ENCODE measurements around the gene RHBDF2.

- TF ChIP-seq CTCF (conservative IDR thresholded peaks at IDR 0.05 in 1 of 2, IDR thresholded peaks at IDR 0.05 in 1 of 2; ENCODE audit: extremely low read depth in 1 of 2, insufficient read depth in 1 of 2, low read depth in 1 of 2, low read length in 2 of 2) (peak; percentile 52 to 59), EZH2 (IDR thresholded peaks at IDR 0.05; ENCODE audit: borderline replicate concordance, low read length) (no peak)
These were observed 68.4 kb downstream of the RHBDF2 start for GRCh38 chr17:76432712-76433336.

All from mammary epithelial cell (primary cell).